Measurements from ENCODE around the gene FAM234A.

- TF ChIP-seq POLR2AphosphoS5 (IDR thresholded peaks at IDR 0.05; ENCODE audit: low read depth, low read length) = no peak
- no peak for TF ChIP-seq TAF1 (IDR thresholded peaks at IDR 0.05; ENCODE audit: borderline replicate concordance, low read depth, low read length)
These were observed 26.5 kb downstream of the FAM234A start for GRCh38 chr16:261031-261691.
